H9 (cell line): Measurements from ENCODE around the gene CDC6. TPM values are rescaled to one million over a fixed set of nuclear protein-coding genes. Genes with fewer than 3 reads are reported as not detected.

Experiments
- DNase-seq: peaks from one replicate; pipeline ENCODE4 v3.0.0-alpha.2; 2017
- H2AFZ ChIP-seq: one replicate; pipeline ENCODE4 v1.6.1; 2013; ENCODE audit warnings: mild to moderate bottlenecking, low read length, control low read depth, moderate library complexity
- H2AK5ac ChIP-seq: 2 replicates; pipeline ENCODE4 v1.6.1; 2013; ENCODE audit warnings: low read length, control low read depth, mixed read lengths; ENCODE audit not compliant: insufficient read length
- H2BK120ac ChIP-seq: one replicate; pipeline ENCODE4 v1.6.1; 2013; ENCODE audit warnings: low read depth, mild to moderate bottlenecking, low read length, control low read depth, inconsistent platforms; ENCODE audit not compliant: poor library complexity, severe bottlenecking
- H2BK12ac ChIP-seq: 2 replicates; pipeline ENCODE4 v1.6.1; 2013; ENCODE audit warnings: low read length, control low read depth, mixed read lengths, low read depth; ENCODE audit not compliant: insufficient read length
- H2BK15ac ChIP-seq: 2 replicates; pipeline ENCODE4 v1.6.1; 2013; ENCODE audit warnings: low read depth, low read length, control low read depth
- H2BK20ac ChIP-seq: one replicate; pipeline ENCODE4 v1.6.1; 2013; ENCODE audit warnings: low read depth, mild to moderate bottlenecking, low read length, control low read depth, inconsistent platforms; ENCODE audit not compliant: poor library complexity, severe bottlenecking
- H2BK5ac ChIP-seq: 2 replicates; pipeline ENCODE4 v1.6.1; 2013; ENCODE audit warnings: low read length, control low read depth, mixed read lengths; ENCODE audit not compliant: insufficient read length
- H3K14ac ChIP-seq: 2 replicates; pipeline ENCODE4 v1.6.1; 2013; ENCODE audit warnings: low read length, control low read depth; ENCODE audit not compliant: insufficient read depth
- H3K18ac ChIP-seq: 2 replicates; pipeline ENCODE4 v1.6.1; 2013; ENCODE audit warnings: low read depth, mild to moderate bottlenecking, mixed read lengths, low read length, control low read depth; ENCODE audit not compliant: insufficient read length
- H3K23ac ChIP-seq: 2 replicates; pipeline ENCODE4 v1.6.1; 2013; ENCODE audit warnings: low read length, control low read depth, mixed read lengths, low read depth; ENCODE audit not compliant: insufficient read length
- H3K23me2 ChIP-seq: 2 replicates; pipeline ENCODE4 v1.6.1; 2013; ENCODE audit warnings: low read depth, mild to moderate bottlenecking, mixed read lengths, low read length, control low read depth; ENCODE audit not compliant: insufficient read length, poor library complexity, severe bottlenecking
- H3K27ac ChIP-seq: 2 replicates; pipeline ENCODE4 v1.5.1; 2013; ENCODE audit warnings: low read length, control low read depth, mixed read lengths, low read depth; ENCODE audit not compliant: insufficient read length
- H3K27me3 ChIP-seq: 2 replicates; pipeline ENCODE4 v1.6.1; 2013; ENCODE audit warnings: low read length, control low read depth, inconsistent platforms; ENCODE audit not compliant: insufficient read depth
- H3K4ac ChIP-seq: 2 replicates; pipeline ENCODE4 v1.6.1; 2013; ENCODE audit warnings: low read depth, mild to moderate bottlenecking, control low read depth, inconsistent platforms, low read length, moderate library complexity
- H3K4me1 ChIP-seq: 2 replicates; pipeline ENCODE4 v1.6.1; 2013; ENCODE audit warnings: low read length, control low read depth, inconsistent platforms; ENCODE audit not compliant: insufficient read depth
- H3K4me2 ChIP-seq: 2 replicates; pipeline ENCODE4 v1.6.1; 2013; ENCODE audit warnings: low read length, control low read depth, mixed read lengths; ENCODE audit not compliant: insufficient read length, insufficient read depth
- H3K56ac ChIP-seq: 2 replicates; pipeline ENCODE4 v1.6.1; 2013; ENCODE audit warnings: low read depth, mild to moderate bottlenecking, mixed read lengths, low read length, control low read depth; ENCODE audit not compliant: insufficient read length
- H3K79me1 ChIP-seq: 2 replicates; pipeline ENCODE4 v1.6.1; 2013; ENCODE audit warnings: low read depth, mild to moderate bottlenecking, moderate library complexity, low read length, control low read depth, inconsistent platforms; ENCODE audit not compliant: insufficient read depth, poor library complexity, severe bottlenecking
- H3K79me2 ChIP-seq: 2 replicates; pipeline ENCODE4 v1.6.1; 2013; ENCODE audit warnings: low read length, control low read depth, inconsistent platforms; ENCODE audit not compliant: insufficient read depth
- H3K9ac ChIP-seq: 2 replicates; pipeline ENCODE4 v1.6.1; 2013; ENCODE audit warnings: low read length, control low read depth, mixed read lengths; ENCODE audit not compliant: insufficient read length; ENCODE audit errors: extremely low read depth
- H3K9me3 ChIP-seq: one replicate; pipeline ENCODE4 v1.6.1; 2013; ENCODE audit warnings: low read depth, low read length, inconsistent platforms; ENCODE audit not compliant: control insufficient read depth
- H3T11ph ChIP-seq: one replicate; pipeline ENCODE4 v1.6.1; 2013; ENCODE audit warnings: mild to moderate bottlenecking, low read length, control low read depth, inconsistent platforms
- H4K20me1 ChIP-seq: one replicate; pipeline ENCODE4 v1.6.1; 2013; ENCODE audit not compliant: control insufficient read depth, insufficient read length, insufficient read depth
- H4K5ac ChIP-seq: 2 replicates; pipeline ENCODE4 v1.6.1; 2013; ENCODE audit warnings: low read depth, mild to moderate bottlenecking, mixed read lengths, low read length, control low read depth; ENCODE audit not compliant: insufficient read length
- H4K8ac ChIP-seq: replicated peaks from 2 replicates; pipeline ENCODE4 v1.6.1; 2013; ENCODE audit warnings: low read length, control low read depth, mixed read lengths, low read depth; ENCODE audit not compliant: insufficient read length
- H4K91ac ChIP-seq: 2 replicates; pipeline ENCODE4 v1.6.1; 2013; ENCODE audit warnings: low read depth, mild to moderate bottlenecking, moderate library complexity, mixed read lengths, low read length, control low read depth; ENCODE audit not compliant: insufficient read length
- H3K27ac Mint-ChIP-seq, 3 experiments: 2 replicates in 2 of 3; 3 replicates in 1 of 3; pipeline ENCODE4 v1.8.0; 2020 to 2021; ENCODE audit warnings: mixed read lengths in 3 of 3, mild to moderate bottlenecking in 1 of 3, moderate library complexity in 1 of 3
- H3K27me3 Mint-ChIP-seq: 2 replicates; pipeline ENCODE4 v1.8.0; 2021; ENCODE audit warnings: low read depth, mild to moderate bottlenecking, moderate library complexity, mixed read lengths
- H3K36me3 Mint-ChIP-seq, 3 experiments: 2 replicates in 2 of 3; 3 replicates in 1 of 3; pipeline ENCODE4 v1.8.0; 2020 to 2021; ENCODE audit warnings: low read depth in 3 of 3, mixed read lengths in 3 of 3; ENCODE audit not compliant: insufficient read depth in 1 of 3
- H3K4me1 Mint-ChIP-seq, 2 experiments: 2 replicates each; pipeline ENCODE4 v1.8.0; 2020; ENCODE audit warnings: mixed read lengths in 2 of 2
- H3K4me3 Mint-ChIP-seq, 2 experiments: 2 replicates in 1 of 2; 3 replicates in 1 of 2; pipeline ENCODE4 v1.8.0; 2020 to 2021; ENCODE audit warnings: mild to moderate bottlenecking in 2 of 2, mixed read lengths in 2 of 2, moderate library complexity in 1 of 2
- H3K9me3 Mint-ChIP-seq, 2 experiments: 2 replicates in 1 of 2; 3 replicates in 1 of 2; pipeline ENCODE4 v1.8.0; 2020; ENCODE audit warnings: mild to moderate bottlenecking in 2 of 2, mixed read lengths in 2 of 2, moderate library complexity in 1 of 2
- WGBS: extraction: QIAGEN DNeasy Blood & Tissue Kit; methylation state at CpG from one replicate; pipeline ENCODE4 v1.1.7; 2013; ENCODE audit warnings: missing lambda C conversion rate, low lambda C conversion rate, mixed read lengths; ENCODE audit not compliant: insufficient read length; ENCODE audit errors: extremely low coverage; 5-methylcytosine and 5-hydroxymethylcytosine counted together
- total RNA-seq: library from RNA; stranded (reverse); gene quantifications from 2 replicates; pipeline ENCODE4 v1.2.1, GENCODE V29; 2021
- TF ChIP-seq, protein P1 (sequence below): fragments of 200-600 bp; sonication (generic); conservative IDR thresholded peaks from 3 replicates; pipeline ENCODE4 v1.8.0; 2021; ENCODE audit warnings: antibody characterized with exemption, mild to moderate bottlenecking

CDC6 gene
- total RNA-seq, 1 experiment from 2014 or later = 131 TPM

GRCh38 chr17:40326832-40327199 is 39.1 kb downstream of the CDC6 start:
- no peak overlapping the region for H2BK15ac ChIP-seq
- H3K4ac ChIP-seq = no peak overlapping the region
- no peak overlapping the region for H3K9ac ChIP-seq
- H3K27ac ChIP-seq = no peak overlapping the region
- H3K23ac ChIP-seq = no peak overlapping the region
- H3K56ac ChIP-seq = no peak overlapping the region
- no peaks in the 10 kb centered on the region for H3K79me1 ChIP-seq
- H2AK5ac ChIP-seq = no peak overlapping the region
- H4K20me1 ChIP-seq = no peaks in the 10 kb centered on the region
- no CpG with 5 or more reads among the region's 1 CpG for WGBS
- Mint-ChIP-seq H3K4me1 (peaks cover 20 to 32% of the 10 kb centered on the region in 2 experiments), H3K4me3 (no peak overlapping the region), H3K36me3 (peaks cover 5 to 7% (median 6%) of the 10 kb centered on the region in 3 experiments), H3K27ac (no peak overlapping the region; a peak in 1 of 7 replicates), H3K9me3 (no peaks in the 10 kb centered on the region), H3K27me3 (peaks cover 11% of the 10 kb centered on the region)
- H2BK20ac ChIP-seq = no peak overlapping the region
- H3K23me2 ChIP-seq = no peaks in the 10 kb centered on the region
- no peak overlapping the region for H4K5ac ChIP-seq
- no peak overlapping the region for H2BK120ac ChIP-seq
- no peak overlapping the region for H4K8ac ChIP-seq
- H3K27me3 ChIP-seq = no peaks in the 10 kb centered on the region
- no peak overlapping the region for H2BK12ac ChIP-seq
- no peaks in the 10 kb centered on the region for H3K9me3 ChIP-seq
- no peak overlapping the region for H3K4me2 ChIP-seq
- H3K14ac ChIP-seq = no peak overlapping the region
- no peak overlapping the region for H2AFZ ChIP-seq
- H2BK5ac ChIP-seq = no peak overlapping the region
- no peak overlapping the region for H3T11ph ChIP-seq
- DNase-seq = no peak
- TF ChIP-seq, protein P1, sequence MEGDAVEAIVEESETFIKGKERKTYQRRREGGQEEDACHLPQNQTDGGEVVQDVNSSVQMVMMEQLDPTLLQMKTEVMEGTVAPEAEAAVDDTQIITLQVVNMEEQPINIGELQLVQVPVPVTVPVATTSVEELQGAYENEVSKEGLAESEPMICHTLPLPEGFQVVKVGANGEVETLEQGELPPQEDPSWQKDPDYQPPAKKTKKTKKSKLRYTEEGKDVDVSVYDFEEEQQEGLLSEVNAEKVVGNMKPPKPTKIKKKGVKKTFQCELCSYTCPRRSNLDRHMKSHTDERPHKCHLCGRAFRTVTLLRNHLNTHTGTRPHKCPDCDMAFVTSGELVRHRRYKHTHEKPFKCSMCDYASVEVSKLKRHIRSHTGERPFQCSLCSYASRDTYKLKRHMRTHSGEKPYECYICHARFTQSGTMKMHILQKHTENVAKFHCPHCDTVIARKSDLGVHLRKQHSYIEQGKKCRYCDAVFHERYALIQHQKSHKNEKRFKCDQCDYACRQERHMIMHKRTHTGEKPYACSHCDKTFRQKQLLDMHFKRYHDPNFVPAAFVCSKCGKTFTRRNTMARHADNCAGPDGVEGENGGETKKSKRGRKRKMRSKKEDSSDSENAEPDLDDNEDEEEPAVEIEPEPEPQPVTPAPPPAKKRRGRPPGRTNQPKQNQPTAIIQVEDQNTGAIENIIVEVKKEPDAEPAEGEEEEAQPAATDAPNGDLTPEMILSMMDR = no peak
- no peak overlapping the region for H3K18ac ChIP-seq
- H3K79me2 ChIP-seq = peaks cover 3% of the 10 kb centered on the region; the same call in 1 of the 2 replicates
- H3K4me1 ChIP-seq = no peaks in the 10 kb centered on the region; the same call in 1 of the 2 replicates
- H4K91ac ChIP-seq = no peak overlapping the region
